ENCODE measurements around the gene RHOH.

DNA sequence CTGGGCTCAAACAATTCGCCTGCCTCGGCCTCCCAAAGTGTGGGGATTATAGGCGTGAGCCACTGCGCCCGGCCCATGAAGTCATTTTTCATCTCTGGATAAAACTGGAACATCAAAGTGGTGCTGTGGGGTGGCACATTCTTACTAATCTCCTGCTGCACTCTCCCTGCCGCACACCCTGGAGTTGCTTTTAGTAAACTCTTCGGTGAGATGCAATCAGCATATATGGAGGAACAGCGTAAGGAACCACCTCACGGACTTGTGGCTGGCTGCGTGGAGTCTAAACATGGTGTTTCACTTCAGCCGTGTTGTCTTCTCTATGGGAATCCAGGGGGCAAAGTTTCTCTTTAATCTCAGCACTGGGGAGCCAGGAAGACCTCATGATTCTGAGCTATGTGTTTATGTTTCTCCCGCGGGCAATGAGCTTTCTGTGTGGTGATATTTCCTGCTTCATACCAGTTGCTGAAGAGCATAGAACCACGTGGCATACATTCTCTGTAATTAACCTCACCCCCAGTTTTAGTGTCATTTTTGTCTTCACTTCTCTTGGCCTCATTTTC is 2.1 kb upstream of the RHOH start:
- no peak for TF ChIP-seq POLR2AphosphoS5 (IDR thresholded peaks at IDR 0.05)
- TF ChIP-seq, protein P1, sequence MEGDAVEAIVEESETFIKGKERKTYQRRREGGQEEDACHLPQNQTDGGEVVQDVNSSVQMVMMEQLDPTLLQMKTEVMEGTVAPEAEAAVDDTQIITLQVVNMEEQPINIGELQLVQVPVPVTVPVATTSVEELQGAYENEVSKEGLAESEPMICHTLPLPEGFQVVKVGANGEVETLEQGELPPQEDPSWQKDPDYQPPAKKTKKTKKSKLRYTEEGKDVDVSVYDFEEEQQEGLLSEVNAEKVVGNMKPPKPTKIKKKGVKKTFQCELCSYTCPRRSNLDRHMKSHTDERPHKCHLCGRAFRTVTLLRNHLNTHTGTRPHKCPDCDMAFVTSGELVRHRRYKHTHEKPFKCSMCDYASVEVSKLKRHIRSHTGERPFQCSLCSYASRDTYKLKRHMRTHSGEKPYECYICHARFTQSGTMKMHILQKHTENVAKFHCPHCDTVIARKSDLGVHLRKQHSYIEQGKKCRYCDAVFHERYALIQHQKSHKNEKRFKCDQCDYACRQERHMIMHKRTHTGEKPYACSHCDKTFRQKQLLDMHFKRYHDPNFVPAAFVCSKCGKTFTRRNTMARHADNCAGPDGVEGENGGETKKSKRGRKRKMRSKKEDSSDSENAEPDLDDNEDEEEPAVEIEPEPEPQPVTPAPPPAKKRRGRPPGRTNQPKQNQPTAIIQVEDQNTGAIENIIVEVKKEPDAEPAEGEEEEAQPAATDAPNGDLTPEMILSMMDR (IDR thresholded peaks at IDR 0.05) = no peak

Data from esophagus muscularis mucosa (tissue), 3 donors.